ENCODE data around the gene GALNT5. TPM values are rescaled to one million over a fixed set of nuclear protein-coding genes. Genes with fewer than 3 reads are reported as not detected.
A peak's percentile ranks its signal among the peaks of the same experiment; 100 is the strongest.

Gene GALNT5
- total and polyA plus RNA-seq, 2 donors (not counting 1 experiment from before 2014, with no cell fraction given): 63.7 to 199 TPM

DNA sequence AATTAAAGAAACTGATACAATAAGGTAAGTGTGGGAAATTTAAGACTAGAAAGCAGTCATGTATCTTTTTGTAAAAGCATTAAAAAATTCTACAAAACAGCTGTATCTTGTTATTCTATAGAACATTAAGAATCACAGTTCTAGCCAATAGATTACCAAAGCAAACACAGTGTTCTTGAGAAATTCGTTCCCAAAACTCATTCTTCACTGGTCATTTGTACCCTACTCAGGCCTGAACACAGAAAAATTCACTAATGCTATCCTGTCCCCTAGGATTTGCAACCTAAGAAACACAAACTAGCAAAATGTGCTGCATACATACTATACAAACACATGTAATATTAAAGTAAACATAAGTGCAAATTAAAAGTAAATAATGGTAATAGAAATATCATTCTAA is 39.0 kb downstream of the GALNT5 start:
- H3K9ac ChIP-seq (ENCODE audit: insufficient read depth, low read length): no peak overlapping the region
- no peaks in the 10 kb centered on the region for H3K4me1 ChIP-seq (ENCODE audit: control insufficient read depth, extremely low read depth, insufficient read depth, low read length)
- peak in 1 of 2 donors; percentile 27 for DNase-seq (ENCODE audit: low read depth in 2 of 2)
- H3K4me3 ChIP-seq (replicated peaks in 1 of 4; ENCODE audit: control extremely low read depth in 1 of 4, insufficient read depth in 1 of 4, low read depth in 3 of 4, low read length in 4 of 4): no peak overlapping the region
- H3K27ac ChIP-seq (ENCODE audit: insufficient read depth, low read length): no peak overlapping the region
- no peak for TF ChIP-seq EZH2 (IDR thresholded peaks at IDR 0.05; ENCODE audit: low read length, missing control alignments)
- TF ChIP-seq, protein P1, sequence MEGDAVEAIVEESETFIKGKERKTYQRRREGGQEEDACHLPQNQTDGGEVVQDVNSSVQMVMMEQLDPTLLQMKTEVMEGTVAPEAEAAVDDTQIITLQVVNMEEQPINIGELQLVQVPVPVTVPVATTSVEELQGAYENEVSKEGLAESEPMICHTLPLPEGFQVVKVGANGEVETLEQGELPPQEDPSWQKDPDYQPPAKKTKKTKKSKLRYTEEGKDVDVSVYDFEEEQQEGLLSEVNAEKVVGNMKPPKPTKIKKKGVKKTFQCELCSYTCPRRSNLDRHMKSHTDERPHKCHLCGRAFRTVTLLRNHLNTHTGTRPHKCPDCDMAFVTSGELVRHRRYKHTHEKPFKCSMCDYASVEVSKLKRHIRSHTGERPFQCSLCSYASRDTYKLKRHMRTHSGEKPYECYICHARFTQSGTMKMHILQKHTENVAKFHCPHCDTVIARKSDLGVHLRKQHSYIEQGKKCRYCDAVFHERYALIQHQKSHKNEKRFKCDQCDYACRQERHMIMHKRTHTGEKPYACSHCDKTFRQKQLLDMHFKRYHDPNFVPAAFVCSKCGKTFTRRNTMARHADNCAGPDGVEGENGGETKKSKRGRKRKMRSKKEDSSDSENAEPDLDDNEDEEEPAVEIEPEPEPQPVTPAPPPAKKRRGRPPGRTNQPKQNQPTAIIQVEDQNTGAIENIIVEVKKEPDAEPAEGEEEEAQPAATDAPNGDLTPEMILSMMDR (conservative IDR thresholded peaks at IDR 0.05 in 1 of 2, IDR thresholded peaks at IDR 0.05 in 1 of 2; ENCODE audit: low read depth in 1 of 2, low read length in 2 of 2): no peak
- H3K79me2 ChIP-seq (ENCODE audit: control insufficient read depth, insufficient read depth, low read length): no peaks in the 10 kb centered on the region
- no peaks in the 10 kb centered on the region for H3K27me3 ChIP-seq (ENCODE audit: control insufficient read depth, insufficient read depth, low read length)
- H4K20me1 ChIP-seq (ENCODE audit: control insufficient read depth, extremely low read depth, insufficient read depth, low read length): no peaks in the 10 kb centered on the region
- no peaks in the 10 kb centered on the region for H3K36me3 ChIP-seq (ENCODE audit: control insufficient read depth, insufficient read depth, low read length)
- no peak overlapping the region for H2AFZ ChIP-seq (ENCODE audit: low read length)
- H3K4me2 ChIP-seq (ENCODE audit: extremely low read depth, insufficient read depth, low read length): no peak overlapping the region
- no peaks in the 10 kb centered on the region for H3K9me3 ChIP-seq (ENCODE audit: control insufficient read depth, insufficient read depth, low read depth, low read length)

DNA sequence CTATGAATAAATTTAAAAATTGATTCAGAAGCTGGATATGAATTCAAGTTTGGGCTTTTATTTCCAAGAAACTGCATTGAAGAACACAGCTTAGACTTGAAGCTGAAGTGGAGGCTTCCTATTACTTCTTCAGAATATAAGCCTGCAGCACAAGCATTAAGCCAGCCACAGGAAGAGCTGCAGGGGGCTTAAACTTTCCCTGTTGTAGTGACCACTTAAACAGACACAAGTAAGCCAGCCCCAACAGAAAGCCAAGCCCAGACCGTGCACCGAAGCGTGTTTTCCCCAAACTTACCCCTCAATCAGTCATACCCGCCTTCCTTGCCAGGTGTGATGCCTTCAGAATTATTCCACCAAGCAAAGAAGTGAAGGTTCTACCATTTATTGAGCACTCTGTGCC is 39.5 kb downstream of the GALNT5 start:
- TF ChIP-seq EZH2 (IDR thresholded peaks at IDR 0.05; ENCODE audit: low read length, missing control alignments): no peak
- TF ChIP-seq, protein P1 (conservative IDR thresholded peaks at IDR 0.05 in 1 of 2, IDR thresholded peaks at IDR 0.05 in 1 of 2; ENCODE audit: low read depth in 1 of 2, low read length in 2 of 2): no peak
- no peaks in the 10 kb centered on the region for H3K36me3 ChIP-seq (ENCODE audit: control insufficient read depth, insufficient read depth, low read length)
- no peak overlapping the region for H3K4me3 ChIP-seq (replicated peaks in 1 of 4; ENCODE audit: control extremely low read depth in 1 of 4, insufficient read depth in 1 of 4, low read depth in 3 of 4, low read length in 4 of 4)

DNA sequence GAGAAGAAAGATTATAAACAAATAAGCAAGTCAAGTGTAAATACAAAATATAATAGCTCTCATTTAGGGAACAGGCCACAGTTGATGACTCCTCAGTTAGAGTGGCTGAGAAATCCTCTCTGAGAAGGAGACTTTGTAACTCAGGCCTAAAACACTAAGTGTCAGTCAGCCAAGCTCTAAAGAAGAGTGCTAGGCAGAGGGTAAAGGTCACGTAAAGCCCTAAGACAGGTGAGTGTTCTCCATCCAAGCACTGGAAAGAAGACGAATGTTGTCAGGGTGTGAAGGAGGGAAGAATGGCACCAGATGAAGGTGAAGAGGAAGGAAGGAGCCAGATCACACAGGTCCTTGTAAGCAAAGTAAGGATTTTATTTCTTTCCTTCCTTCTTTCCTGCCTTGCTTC is 43.8 kb downstream of the GALNT5 start:
- no peaks in the 10 kb centered on the region for H3K27me3 ChIP-seq (ENCODE audit: control insufficient read depth, insufficient read depth, low read length)
- no peak for TF ChIP-seq EZH2 (IDR thresholded peaks at IDR 0.05; ENCODE audit: low read length, missing control alignments)
- TF ChIP-seq, protein P1 (conservative IDR thresholded peaks at IDR 0.05 in 1 of 2, IDR thresholded peaks at IDR 0.05 in 1 of 2; ENCODE audit: low read depth in 1 of 2, low read length in 2 of 2): no peak
- no peak overlapping the region for H3K4me3 ChIP-seq (replicated peaks in 1 of 4; ENCODE audit: control extremely low read depth in 1 of 4, insufficient read depth in 1 of 4, low read depth in 3 of 4, low read length in 4 of 4)
- H4K20me1 ChIP-seq (ENCODE audit: control insufficient read depth, extremely low read depth, insufficient read depth, low read length): no peaks in the 10 kb centered on the region
- H3K36me3 ChIP-seq (ENCODE audit: control insufficient read depth, insufficient read depth, low read length): no peaks in the 10 kb centered on the region
- H3K27ac ChIP-seq (ENCODE audit: insufficient read depth, low read length): no peak overlapping the region
- no peak for DNase-seq (ENCODE audit: low read depth in 2 of 2)
- H3K9ac ChIP-seq (ENCODE audit: insufficient read depth, low read length): no peak overlapping the region
- H3K4me2 ChIP-seq (ENCODE audit: extremely low read depth, insufficient read depth, low read length): no peak overlapping the region
- H3K4me1 ChIP-seq (ENCODE audit: control insufficient read depth, extremely low read depth, insufficient read depth, low read length): peaks cover 11% of the 10 kb centered on the region
- H3K79me2 ChIP-seq (ENCODE audit: control insufficient read depth, insufficient read depth, low read length): no peaks in the 10 kb centered on the region
- H3K9me3 ChIP-seq (ENCODE audit: control insufficient read depth, insufficient read depth, low read depth, low read length): no peaks in the 10 kb centered on the region
- H2AFZ ChIP-seq (ENCODE audit: low read length): no peak overlapping the region

More for the DNA sequence above, 39.5 kb downstream of the GALNT5 start:
- Histone ChIP-seq H3K27ac (ENCODE audit: insufficient read depth, low read length) (no peak overlapping the region), H4K20me1 (ENCODE audit: control insufficient read depth, extremely low read depth, insufficient read depth, low read length) (no peaks in the 10 kb centered on the region), H2AFZ (ENCODE audit: low read length) (no peak overlapping the region), H3K9me3 (ENCODE audit: control insufficient read depth, insufficient read depth, low read depth, low read length) (no peaks in the 10 kb centered on the region), H3K27me3 (ENCODE audit: control insufficient read depth, insufficient read depth, low read length) (no peaks in the 10 kb centered on the region), H3K79me2 (ENCODE audit: control insufficient read depth, insufficient read depth, low read length) (no peaks in the 10 kb centered on the region), H3K4me1 (ENCODE audit: control insufficient read depth, extremely low read depth, insufficient read depth, low read length) (no peaks in the 10 kb centered on the region), H3K9ac (ENCODE audit: insufficient read depth, low read length) (no peak overlapping the region), H3K4me2 (ENCODE audit: extremely low read depth, insufficient read depth, low read length) (no peak overlapping the region)
- DNase-seq (ENCODE audit: low read depth in 2 of 2): no peak
